HEK293 (cell line): Measurements from ENCODE around the gene SFXN3.
A peak's percentile ranks its signal among the peaks of the same experiment; 100 is the strongest.

Source experiments
- FEZF1 ChIP-seq: fragments of 450-650 bp; formaldehyde crosslinking; IDR thresholded peaks from 2 replicates; pipeline ENCODE4 v1.5.1; 2016; ENCODE audit warnings: missing biosample characterization, missing genetic modification characterization
- MZF1 ChIP-seq: fragments of 450-650 bp; formaldehyde crosslinking; IDR thresholded peaks from 2 replicates; pipeline ENCODE4 v1.5.1; 2017; ENCODE audit warnings: missing biosample characterization, missing genetic modification characterization, borderline replicate concordance
- PRDM1 ChIP-seq: fragments of 450-650 bp; formaldehyde crosslinking; IDR thresholded peaks from 2 replicates; pipeline ENCODE4; 2016; ENCODE audit warnings: missing biosample characterization, missing genetic modification characterization
- SP3 ChIP-seq: fragments of 450-650 bp; formaldehyde crosslinking; IDR thresholded peaks from 2 replicates; pipeline ENCODE4 v1.5.1; 2016; ENCODE audit warnings: missing biosample characterization, missing genetic modification characterization
- SP7 ChIP-seq: fragments of 450-650 bp; formaldehyde crosslinking; IDR thresholded peaks from 2 replicates; pipeline ENCODE4 v1.5.1; 2016; ENCODE audit warnings: missing biosample characterization, missing genetic modification characterization
- ZBTB8A ChIP-seq: fragments of 450-650 bp; formaldehyde crosslinking; IDR thresholded peaks from 2 replicates; pipeline ENCODE4 v1.5.1; 2016; ENCODE audit warnings: missing biosample characterization, missing genetic modification characterization
- ZEB2 ChIP-seq: fragments of 450-650 bp; formaldehyde crosslinking; IDR thresholded peaks from 2 replicates; pipeline ENCODE4 v1.5.1; 2016; ENCODE audit warnings: missing biosample characterization, missing genetic modification characterization
- ZNF2 ChIP-seq: fragments of 450-650 bp; formaldehyde crosslinking; IDR thresholded peaks from 2 replicates; pipeline ENCODE4 v1.5.1; 2016; ENCODE audit warnings: missing biosample characterization, missing genetic modification characterization
- ZNF350 ChIP-seq: fragments of 450-650 bp; formaldehyde crosslinking; IDR thresholded peaks from 2 replicates; pipeline ENCODE4 v1.5.0; 2017; ENCODE audit warnings: missing biosample characterization, mild to moderate bottlenecking, missing genetic modification characterization
- ZNF433 ChIP-seq: fragments of 450-650 bp; formaldehyde crosslinking; IDR thresholded peaks from 2 replicates; pipeline ENCODE4 v1.5.1; 2016; ENCODE audit warnings: missing biosample characterization, missing genetic modification characterization, low read depth
- ZNF521 ChIP-seq: fragments of 450-650 bp; formaldehyde crosslinking; IDR thresholded peaks from 2 replicates; pipeline ENCODE4 v1.5.1; 2017; ENCODE audit warnings: missing biosample characterization, mild to moderate bottlenecking, missing genetic modification characterization
- ZNF600 ChIP-seq: fragments of 450-650 bp; formaldehyde crosslinking; IDR thresholded peaks from 2 replicates; pipeline ENCODE4 v1.5.1; 2016; ENCODE audit warnings: missing biosample characterization, missing genetic modification characterization
- ZNF76 ChIP-seq: fragments of 450-650 bp; formaldehyde crosslinking; IDR thresholded peaks from 2 replicates; pipeline ENCODE4; 2016; ENCODE audit warnings: low read depth, missing biosample characterization, missing genetic modification characterization, borderline replicate concordance
- ZSCAN16 ChIP-seq: fragments of 450-650 bp; formaldehyde crosslinking; IDR thresholded peaks from 2 replicates; pipeline ENCODE4 v1.5.1; 2016; ENCODE audit warnings: missing biosample characterization, missing genetic modification characterization
- TF ChIP-seq, protein P1 (sequence below): fragments of 450-650 bp; formaldehyde crosslinking; IDR thresholded peaks from 2 replicates; pipeline ENCODE4 v1.5.1; 2016; ENCODE audit warnings: missing biosample characterization, missing genetic modification characterization
- TF ChIP-seq, protein P2 (sequence below): fragments of 450-650 bp; formaldehyde crosslinking; IDR thresholded peaks from 2 replicates; pipeline ENCODE4 v1.5.1; 2016; ENCODE audit warnings: missing biosample characterization, missing genetic modification characterization
- TF ChIP-seq, protein P3 (sequence below): fragments of 450-650 bp; formaldehyde crosslinking; IDR thresholded peaks from 2 replicates; pipeline ENCODE4 v1.5.1; 2016; ENCODE audit warnings: missing biosample characterization, missing genetic modification characterization
- TF ChIP-seq, protein P4 (sequence below): fragments of 450-650 bp; formaldehyde crosslinking; IDR thresholded peaks from 2 replicates; pipeline ENCODE4 v1.5.1; 2017; ENCODE audit warnings: missing biosample characterization, missing genetic modification characterization
- TF ChIP-seq, protein P5 (sequence below): sonication (generic); formaldehyde crosslinking; IDR thresholded peaks from 2 replicates; pipeline ENCODE4 v1.8.1; 2022; ENCODE audit warnings: mild to moderate bottlenecking, moderate library complexity, missing genetic modification reagents

The SFXN3 gene

DNA sequence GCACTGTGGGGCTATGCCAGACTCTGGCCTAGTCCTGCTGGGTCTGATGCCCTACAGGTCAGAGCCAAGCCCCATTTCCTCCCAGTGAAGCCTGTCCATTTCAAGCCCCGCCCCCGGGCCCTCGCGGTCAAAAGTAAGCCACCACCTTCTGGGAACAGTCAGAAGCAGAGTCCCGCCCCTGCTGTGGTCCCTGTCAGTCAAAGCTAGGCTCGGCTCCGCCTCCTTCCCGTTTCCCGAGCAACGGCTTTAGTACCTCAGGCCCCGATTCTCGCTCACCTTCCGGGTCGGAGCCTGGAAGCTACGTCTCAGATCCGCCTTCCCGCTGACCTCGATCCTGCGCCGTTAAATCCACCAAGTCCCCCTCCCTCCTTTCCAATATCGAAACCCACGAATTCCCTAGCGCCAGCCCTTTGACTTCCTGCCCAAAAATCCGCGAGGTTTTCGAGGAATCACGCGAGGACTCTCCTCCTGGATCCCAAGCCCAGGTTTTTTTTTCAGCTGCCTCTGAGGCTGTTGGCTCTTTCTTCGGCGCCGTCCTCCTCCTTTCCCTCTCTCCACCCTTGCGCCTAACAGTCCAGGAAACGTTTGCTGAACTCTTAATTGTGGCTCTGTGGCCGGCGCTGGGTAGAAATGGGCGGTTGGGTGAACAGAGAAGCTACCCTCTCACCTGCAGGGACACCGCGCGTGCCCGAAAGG is 11.8 kb downstream of the SFXN3 start (continued):
- TF ChIP-seq, protein P1, sequence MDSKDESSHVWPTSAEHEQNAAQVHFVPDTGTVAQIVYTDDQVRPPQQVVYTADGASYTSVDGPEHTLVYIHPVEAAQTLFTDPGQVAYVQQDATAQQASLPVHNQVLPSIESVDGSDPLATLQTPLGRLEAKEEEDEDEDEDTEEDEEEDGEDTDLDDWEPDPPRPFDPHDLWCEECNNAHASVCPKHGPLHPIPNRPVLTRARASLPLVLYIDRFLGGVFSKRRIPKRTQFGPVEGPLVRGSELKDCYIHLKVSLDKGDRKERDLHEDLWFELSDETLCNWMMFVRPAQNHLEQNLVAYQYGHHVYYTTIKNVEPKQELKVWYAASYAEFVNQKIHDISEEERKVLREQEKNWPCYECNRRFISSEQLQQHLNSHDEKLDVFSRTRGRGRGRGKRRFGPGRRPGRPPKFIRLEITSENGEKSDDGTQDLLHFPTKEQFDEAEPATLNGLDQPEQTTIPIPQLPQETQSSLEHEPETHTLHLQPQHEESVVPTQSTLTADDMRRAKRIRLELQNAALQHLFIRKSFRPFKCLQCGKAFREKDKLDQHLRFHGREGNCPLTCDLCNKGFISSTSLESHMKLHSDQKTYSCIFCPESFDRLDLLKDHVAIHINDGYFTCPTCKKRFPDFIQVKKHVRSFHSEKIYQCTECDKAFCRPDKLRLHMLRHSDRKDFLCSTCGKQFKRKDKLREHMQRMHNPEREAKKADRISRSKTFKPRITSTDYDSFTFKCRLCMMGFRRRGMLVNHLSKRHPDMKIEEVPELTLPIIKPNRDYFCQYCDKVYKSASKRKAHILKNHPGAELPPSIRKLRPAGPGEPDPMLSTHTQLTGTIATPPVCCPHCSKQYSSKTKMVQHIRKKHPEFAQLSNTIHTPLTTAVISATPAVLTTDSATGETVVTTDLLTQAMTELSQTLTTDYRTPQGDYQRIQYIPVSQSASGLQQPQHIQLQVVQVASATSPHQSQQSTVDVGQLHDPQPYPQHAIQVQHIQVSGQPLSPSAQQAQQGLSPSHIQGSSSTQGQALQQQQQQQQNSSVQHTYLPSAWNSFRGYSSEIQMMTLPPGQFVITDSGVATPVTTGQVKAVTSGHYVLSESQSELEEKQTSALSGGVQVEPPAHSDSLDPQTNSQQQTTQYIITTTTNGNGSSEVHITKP (tag by site-specific recombination), result peak; percentile 75
- TF ChIP-seq ZNF521 (tag by site-specific recombination) (no peak), ZNF350 (tag by site-specific recombination) (no peak), ZBTB8A (tag by site-specific recombination) (peak; percentile 47; the same call in 1 of the 2 replicates), MZF1 (peak; percentile 67; the same call in 1 of the 2 replicates), FEZF1 (tag by site-specific recombination) (no peak), SP7 (tag by site-specific recombination) (peak; percentile 60; the same call in 1 of the 2 replicates), SP3 (tag by site-specific recombination) (peak; percentile 87), ZEB2 (tag by site-specific recombination) (peak; percentile 92), ZNF2 (peak; percentile 70; the same call in 1 of the 2 replicates), ZSCAN16 (tag by site-specific recombination) (peak; percentile 81), PRDM1 (peak; percentile 89), ZNF600 (peak; percentile 50), ZNF433 (tag by site-specific recombination) (no peak), ZNF76 (tag by site-specific recombination) (peak; percentile 61; the same call in 1 of the 2 replicates)
- TF ChIP-seq, protein P2, sequence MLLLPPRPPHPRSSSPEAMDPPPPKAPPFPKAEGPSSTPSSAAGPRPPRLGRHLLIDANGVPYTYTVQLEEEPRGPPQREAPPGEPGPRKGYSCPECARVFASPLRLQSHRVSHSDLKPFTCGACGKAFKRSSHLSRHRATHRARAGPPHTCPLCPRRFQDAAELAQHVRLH (tag by site-specific recombination), result 0 out of 2 replicates have a peak, but pooled peaks have one; percentile 23
- TF ChIP-seq, protein P3, sequence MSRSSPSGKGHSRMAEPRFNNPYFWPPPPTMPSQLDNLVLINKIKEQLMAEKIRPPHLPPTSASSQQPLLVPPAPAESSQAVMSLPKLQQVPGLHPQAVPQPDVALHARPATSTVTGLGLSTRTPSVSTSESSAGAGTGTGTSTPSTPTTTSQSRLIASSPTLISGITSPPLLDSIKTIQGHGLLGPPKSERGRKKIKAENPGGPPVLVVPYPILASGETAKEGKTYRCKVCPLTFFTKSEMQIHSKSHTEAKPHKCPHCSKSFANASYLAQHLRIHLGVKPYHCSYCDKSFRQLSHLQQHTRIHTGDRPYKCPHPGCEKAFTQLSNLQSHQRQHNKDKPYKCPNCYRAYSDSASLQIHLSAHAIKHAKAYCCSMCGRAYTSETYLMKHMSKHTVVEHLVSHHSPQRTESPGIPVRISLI, result peak; percentile 93
- TF ChIP-seq, protein P4, sequence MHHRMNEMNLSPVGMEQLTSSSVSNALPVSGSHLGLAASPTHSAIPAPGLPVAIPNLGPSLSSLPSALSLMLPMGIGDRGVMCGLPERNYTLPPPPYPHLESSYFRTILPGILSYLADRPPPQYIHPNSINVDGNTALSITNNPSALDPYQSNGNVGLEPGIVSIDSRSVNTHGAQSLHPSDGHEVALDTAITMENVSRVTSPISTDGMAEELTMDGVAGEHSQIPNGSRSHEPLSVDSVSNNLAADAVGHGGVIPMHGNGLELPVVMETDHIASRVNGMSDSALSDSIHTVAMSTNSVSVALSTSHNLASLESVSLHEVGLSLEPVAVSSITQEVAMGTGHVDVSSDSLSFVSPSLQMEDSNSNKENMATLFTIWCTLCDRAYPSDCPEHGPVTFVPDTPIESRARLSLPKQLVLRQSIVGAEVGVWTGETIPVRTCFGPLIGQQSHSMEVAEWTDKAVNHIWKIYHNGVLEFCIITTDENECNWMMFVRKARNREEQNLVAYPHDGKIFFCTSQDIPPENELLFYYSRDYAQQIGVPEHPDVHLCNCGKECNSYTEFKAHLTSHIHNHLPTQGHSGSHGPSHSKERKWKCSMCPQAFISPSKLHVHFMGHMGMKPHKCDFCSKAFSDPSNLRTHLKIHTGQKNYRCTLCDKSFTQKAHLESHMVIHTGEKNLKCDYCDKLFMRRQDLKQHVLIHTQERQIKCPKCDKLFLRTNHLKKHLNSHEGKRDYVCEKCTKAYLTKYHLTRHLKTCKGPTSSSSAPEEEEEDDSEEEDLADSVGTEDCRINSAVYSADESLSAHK (tag by site-specific recombination), result no peak
- TF ChIP-seq, protein P5, sequence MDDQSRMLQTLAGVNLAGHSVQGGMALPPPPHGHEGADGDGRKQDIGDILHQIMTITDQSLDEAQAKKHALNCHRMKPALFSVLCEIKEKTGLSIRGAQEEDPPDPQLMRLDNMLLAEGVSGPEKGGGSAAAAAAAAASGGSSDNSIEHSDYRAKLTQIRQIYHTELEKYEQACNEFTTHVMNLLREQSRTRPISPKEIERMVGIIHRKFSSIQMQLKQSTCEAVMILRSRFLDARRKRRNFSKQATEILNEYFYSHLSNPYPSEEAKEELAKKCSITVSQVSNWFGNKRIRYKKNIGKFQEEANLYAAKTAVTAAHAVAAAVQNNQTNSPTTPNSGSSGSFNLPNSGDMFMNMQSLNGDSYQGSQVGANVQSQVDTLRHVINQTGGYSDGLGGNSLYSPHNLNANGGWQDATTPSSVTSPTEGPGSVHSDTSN, result peak; percentile 88; the same call in 1 of the 2 replicates
